Measurements from ENCODE around the gene OPRL1.

Gene OPRL1

DNA sequence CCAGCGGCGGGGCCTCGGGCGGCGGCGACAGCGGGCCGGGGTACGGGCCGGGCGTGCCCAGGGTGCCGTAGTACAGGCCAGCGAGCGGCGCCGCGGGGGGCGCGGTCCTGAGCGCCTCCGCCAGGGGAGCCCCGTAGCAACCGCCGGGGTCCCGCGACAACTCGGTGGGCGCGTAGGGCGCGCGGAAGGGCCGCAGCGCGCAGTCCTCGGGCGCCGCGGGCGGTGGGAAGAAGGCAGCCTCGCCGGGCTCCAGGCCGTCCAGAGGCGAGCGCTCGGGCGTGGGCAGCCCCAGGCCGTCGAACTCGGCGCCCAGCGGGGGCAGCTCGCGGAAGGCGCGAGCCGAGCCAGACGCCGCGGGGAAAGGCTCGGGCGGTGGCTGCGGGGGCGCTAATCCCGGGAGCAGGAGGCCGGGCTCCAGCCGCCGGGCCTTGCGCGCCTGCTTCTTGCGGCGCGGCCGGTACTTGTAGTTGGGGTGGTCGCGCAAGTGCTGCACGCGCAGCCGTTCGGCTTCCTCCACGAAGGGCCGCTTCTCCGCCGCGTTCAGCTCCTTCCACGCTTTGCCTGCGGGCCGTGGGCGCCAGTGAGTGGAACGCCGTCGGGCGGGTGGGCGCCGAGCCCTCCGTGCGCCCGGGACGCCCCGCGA, 31.4 kb upstream of the OPRL1 start:
- Histone ChIP-seq H3K4me3 (ENCODE audit: low read depth, low read length) (no peak overlapping the region), H3K27ac (ENCODE audit: extremely low read depth, low read depth, low read length) (no peak overlapping the region), H3K4me1 (ENCODE audit: control insufficient read depth, insufficient read depth, low read length) (peaks cover 6% of the 10 kb centered on the region), H3K36me3 (ENCODE audit: control insufficient read depth in 2 of 2, insufficient read depth in 1 of 2, low read length in 2 of 2) (peaks cover 0 to 5% of the 10 kb centered on the region in 2 experiments; a peak in 1 of 3 replicates), H3K9me3 (ENCODE audit: control insufficient read depth, insufficient read depth, low read depth, low read length) (no peaks in the 10 kb centered on the region)
- ChIA-PET POLR2A (interaction anchor here (1.4 kb wide), 1 partner anchor 9 kb away, joined by 4 read pairs; no protein-coding TSS in a partner anchor), CTCF (no interaction called here)
- TF ChIP-seq SP7 (tag by site-specific recombination; IDR thresholded peaks at IDR 0.05) (no peak), ZNF391 (tag by site-specific recombination; IDR thresholded peaks at IDR 0.05; ENCODE audit: borderline replicate concordance, low read depth) (no peak), ZBTB48 (tag by site-specific recombination; IDR thresholded peaks at IDR 0.05) (no peak), ZNF169 (tag by site-specific recombination; IDR thresholded peaks at IDR 0.05) (no peak), ZNF214 (tag by site-specific recombination; IDR thresholded peaks at IDR 0.05; ENCODE audit: borderline replicate concordance) (no peak), ZNF239 (tag by site-specific recombination; IDR thresholded peaks at IDR 0.05) (no peak), ZNF677 (tag by site-specific recombination; IDR thresholded peaks at IDR 0.05) (no peak), ZNF112 (tag by site-specific recombination; IDR thresholded peaks at IDR 0.05) (no peak), ZFP3 (tag by site-specific recombination; IDR thresholded peaks at IDR 0.05; ENCODE audit: low read depth) (no peak), ZNF558 (tag by site-specific recombination; IDR thresholded peaks at IDR 0.05) (no peak), SALL2 (tag by site-specific recombination; IDR thresholded peaks at IDR 0.05; ENCODE audit: borderline replicate concordance) (no peak), ZNF549 (tag by site-specific recombination; IDR thresholded peaks at IDR 0.05) (no peak), ZNF140 (tag by site-specific recombination; IDR thresholded peaks at IDR 0.05) (no peak)
- TF ChIP-seq, protein P1, sequence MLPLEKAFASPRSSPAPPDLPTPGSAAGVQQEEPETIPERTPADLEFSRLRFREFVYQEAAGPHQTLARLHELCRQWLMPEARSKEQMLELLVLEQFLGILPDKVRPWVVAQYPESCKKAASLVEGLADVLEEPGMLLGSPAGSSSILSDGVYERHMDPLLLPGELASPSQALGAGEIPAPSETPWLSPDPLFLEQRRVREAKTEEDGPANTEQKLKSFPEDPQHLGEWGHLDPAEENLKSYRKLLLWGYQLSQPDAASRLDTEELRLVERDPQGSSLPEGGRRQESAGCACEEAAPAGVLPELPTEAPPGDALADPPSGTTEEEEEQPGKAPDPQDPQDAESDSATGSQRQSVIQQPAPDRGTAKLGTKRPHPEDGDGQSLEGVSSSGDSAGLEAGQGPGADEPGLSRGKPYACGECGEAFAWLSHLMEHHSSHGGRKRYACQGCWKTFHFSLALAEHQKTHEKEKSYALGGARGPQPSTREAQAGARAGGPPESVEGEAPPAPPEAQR (tag by site-specific recombination; IDR thresholded peaks at IDR 0.05): no peak
- TF ChIP-seq, protein P2, sequence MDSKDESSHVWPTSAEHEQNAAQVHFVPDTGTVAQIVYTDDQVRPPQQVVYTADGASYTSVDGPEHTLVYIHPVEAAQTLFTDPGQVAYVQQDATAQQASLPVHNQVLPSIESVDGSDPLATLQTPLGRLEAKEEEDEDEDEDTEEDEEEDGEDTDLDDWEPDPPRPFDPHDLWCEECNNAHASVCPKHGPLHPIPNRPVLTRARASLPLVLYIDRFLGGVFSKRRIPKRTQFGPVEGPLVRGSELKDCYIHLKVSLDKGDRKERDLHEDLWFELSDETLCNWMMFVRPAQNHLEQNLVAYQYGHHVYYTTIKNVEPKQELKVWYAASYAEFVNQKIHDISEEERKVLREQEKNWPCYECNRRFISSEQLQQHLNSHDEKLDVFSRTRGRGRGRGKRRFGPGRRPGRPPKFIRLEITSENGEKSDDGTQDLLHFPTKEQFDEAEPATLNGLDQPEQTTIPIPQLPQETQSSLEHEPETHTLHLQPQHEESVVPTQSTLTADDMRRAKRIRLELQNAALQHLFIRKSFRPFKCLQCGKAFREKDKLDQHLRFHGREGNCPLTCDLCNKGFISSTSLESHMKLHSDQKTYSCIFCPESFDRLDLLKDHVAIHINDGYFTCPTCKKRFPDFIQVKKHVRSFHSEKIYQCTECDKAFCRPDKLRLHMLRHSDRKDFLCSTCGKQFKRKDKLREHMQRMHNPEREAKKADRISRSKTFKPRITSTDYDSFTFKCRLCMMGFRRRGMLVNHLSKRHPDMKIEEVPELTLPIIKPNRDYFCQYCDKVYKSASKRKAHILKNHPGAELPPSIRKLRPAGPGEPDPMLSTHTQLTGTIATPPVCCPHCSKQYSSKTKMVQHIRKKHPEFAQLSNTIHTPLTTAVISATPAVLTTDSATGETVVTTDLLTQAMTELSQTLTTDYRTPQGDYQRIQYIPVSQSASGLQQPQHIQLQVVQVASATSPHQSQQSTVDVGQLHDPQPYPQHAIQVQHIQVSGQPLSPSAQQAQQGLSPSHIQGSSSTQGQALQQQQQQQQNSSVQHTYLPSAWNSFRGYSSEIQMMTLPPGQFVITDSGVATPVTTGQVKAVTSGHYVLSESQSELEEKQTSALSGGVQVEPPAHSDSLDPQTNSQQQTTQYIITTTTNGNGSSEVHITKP (tag by site-specific recombination; IDR thresholded peaks at IDR 0.05): no peak
- TF ChIP-seq, protein P3, sequence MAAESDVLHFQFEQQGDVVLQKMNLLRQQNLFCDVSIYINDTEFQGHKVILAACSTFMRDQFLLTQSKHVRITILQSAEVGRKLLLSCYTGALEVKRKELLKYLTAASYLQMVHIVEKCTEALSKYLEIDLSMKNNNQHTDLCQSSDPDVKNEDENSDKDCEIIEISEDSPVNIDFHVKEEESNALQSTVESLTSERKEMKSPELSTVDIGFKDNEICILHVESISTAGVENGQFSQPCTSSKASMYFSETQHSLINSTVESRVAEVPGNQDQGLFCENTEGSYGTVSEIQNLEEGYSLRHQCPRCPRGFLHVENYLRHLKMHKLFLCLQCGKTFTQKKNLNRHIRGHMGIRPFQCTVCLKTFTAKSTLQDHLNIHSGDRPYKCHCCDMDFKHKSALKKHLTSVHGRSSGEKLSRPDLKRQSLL (tag by site-specific recombination; IDR thresholded peaks at IDR 0.05): no peak
- TF ChIP-seq, protein P4, sequence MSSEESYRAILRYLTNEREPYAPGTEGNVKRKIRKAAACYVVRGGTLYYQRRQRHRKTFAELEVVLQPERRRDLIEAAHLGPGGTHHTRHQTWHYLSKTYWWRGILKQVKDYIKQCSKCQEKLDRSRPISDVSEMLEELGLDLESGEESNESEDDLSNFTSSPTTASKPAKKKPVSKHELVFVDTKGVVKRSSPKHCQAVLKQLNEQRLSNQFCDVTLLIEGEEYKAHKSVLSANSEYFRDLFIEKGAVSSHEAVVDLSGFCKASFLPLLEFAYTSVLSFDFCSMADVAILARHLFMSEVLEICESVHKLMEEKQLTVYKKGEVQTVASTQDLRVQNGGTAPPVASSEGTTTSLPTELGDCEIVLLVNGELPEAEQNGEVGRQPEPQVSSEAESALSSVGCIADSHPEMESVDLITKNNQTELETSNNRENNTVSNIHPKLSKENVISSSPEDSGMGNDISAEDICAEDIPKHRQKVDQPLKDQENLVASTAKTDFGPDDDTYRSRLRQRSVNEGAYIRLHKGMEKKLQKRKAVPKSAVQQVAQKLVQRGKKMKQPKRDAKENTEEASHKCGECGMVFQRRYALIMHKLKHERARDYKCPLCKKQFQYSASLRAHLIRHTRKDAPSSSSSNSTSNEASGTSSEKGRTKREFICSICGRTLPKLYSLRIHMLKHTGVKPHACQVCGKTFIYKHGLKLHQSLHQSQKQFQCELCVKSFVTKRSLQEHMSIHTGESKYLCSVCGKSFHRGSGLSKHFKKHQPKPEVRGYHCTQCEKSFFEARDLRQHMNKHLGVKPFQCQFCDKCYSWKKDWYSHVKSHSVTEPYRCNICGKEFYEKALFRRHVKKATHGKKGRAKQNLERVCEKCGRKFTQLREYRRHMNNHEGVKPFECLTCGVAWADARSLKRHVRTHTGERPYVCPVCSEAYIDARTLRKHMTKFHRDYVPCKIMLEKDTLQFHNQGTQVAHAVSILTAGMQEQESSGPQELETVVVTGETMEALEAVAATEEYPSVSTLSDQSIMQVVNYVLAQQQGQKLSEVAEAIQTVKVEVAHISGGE (tag by site-specific recombination; conservative IDR thresholded peaks at IDR 0.05; ENCODE audit: low read depth): no peak

Data from HEK293 (cell line).